HG03097 (cell line): Measurements from ENCODE around the gene PTCHD1.

ENCODE experiments used
- ATAC-seq: cut with Tn5 transposase; IDR thresholded peaks from one replicate; pipeline ENCODE4 v1.9.1; 2021; ENCODE audit not compliant: unreplicated experiment, low FRiP score

PTCHD1 gene

DNA sequence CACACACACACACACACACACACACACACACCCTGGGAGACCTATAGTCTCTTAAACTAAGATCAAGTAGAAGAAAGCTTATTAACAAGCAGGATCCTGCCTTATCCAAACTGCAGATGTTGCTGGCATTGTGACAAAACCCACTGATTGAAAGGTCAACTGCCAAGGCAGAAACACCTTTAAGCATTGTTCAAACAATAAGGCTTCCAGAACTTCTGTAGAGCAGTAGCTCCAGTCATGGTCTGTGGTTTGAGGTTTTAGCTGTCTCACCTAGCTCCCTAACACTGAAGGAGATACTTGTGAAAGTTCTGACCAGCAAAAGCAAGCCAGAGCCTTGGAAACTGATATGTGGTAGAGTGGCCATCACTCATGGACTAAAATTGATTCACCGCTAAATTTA lies 59.8 kb downstream of the PTCHD1 start:
- ATAC-seq: no peak

DNA sequence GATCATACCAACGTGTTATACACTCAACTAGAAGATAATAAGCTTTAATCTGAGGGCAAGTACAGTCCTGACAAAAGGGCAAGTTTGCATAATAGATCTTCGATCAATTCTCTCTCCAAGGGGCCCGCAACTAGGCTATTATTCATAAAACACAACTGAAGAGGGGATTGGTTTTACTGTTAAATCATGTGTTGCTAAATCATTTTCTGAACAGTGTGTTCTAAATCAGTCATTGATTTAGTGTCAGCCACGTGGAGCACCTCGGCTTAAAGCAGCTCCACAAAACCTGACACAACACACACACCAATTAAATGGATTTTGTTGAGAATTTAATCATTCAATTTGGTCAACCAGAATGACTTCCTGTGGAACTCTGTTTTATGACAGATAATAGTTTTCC lies 61.6 kb downstream of the PTCHD1 start:
- no peak for ATAC-seq

DNA sequence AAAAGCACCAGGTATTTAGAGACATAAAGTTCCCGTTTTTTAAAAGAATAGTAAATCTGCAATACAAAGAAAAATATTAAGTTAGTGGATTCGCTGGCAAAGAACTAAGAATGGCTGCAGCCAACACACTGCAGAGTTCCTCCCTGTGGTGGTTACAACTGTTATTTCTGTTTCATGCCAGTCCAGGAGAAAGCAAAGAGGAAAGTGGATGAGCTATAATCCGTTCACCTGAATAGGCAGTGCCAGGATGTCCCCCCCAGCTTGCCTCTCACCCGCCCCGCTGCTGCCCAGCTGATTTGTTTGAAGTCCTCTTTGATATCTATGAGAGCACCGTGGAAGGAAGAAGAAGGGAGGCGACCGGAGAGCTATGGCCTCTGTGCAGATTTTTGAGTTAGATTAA lies 63.9 kb downstream of the PTCHD1 start:
- ATAC-seq: no peak

DNA sequence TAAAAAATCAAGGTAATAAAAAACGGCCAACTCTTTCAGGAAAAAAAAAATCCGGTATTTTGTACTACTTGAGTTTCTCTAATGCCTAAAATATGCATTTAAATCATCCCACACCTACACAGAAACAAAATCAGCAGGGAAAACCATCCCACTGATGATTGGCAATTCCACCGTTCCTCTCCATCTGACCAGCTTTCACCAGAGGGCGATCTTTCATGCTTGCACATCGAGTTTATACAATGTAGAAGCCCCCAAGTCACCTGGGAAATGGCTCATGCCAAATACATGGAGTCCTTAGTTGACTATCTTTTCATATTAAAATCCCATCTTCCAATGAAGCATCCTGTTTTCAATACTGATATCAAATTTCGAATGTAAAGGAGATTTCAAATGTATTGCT lies 69.2 kb downstream of the PTCHD1 start:
- no peak for ATAC-seq

DNA sequence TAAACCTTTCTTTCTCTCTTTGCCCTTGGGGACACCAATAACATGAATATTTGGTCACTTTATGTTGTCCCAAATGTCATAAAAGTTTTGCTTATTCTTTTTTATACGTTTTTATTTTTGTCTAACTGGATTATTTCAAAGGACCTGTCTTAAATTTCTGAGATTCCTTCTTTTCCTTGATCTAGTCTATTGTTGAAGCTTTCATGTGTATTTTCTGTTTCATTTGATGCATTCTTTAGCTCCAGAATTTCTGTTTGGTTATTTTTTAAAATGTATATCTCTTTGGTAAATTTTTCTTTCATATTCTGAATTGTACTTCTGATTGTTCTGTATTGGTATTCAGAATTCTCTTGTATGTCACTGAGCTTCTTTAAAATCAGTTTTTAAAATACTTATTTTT lies 88.3 kb downstream of the PTCHD1 start:
- ATAC-seq: no peak

DNA sequence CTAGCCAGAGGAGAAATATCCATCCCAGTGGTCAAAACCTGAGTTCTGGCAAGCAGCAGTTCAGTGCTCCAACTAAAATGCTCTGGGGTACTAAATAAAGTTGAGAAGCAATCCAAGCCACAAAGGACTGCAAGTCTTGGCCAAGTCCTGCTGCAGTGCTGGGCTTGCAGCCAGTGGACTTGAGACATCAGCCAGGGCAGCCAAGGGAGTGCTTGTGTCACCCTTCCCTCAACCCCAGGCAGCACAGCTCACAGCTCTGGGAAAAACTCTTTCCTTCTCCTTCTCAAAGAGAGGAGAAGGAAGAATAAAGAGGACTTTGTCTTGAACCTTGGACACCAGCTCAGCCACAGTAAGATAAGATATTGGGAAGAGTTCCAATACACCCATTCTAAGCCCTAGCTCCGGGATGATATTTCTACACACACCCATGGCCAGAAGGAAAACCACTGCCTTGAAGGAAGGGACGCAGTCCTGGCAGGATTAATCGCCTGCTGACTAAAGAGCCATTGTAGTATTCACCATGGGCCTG lies 99.8 kb downstream of the PTCHD1 start:
- no peak for ATAC-seq

DNA sequence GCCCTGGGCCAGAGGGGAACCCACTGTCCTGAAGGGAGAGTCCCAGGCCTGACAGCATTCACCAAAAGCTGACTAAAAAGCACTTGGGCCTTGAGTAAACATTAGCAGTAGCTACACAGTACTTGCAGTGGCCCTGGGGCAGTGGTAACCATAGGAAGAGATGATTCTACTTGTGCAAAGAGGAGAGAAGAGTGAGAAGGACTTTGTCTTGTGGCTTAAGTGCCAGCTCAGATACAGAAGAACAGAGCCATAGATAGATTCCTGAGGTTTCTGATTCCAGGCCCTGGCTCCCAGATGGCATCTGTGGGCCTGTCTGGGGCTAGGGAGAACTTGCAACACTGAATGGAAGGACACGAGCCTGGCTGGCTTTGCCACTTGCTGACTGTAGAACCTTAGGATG lies 100.5 kb downstream of the PTCHD1 start:
- ATAC-seq: no peak

DNA sequence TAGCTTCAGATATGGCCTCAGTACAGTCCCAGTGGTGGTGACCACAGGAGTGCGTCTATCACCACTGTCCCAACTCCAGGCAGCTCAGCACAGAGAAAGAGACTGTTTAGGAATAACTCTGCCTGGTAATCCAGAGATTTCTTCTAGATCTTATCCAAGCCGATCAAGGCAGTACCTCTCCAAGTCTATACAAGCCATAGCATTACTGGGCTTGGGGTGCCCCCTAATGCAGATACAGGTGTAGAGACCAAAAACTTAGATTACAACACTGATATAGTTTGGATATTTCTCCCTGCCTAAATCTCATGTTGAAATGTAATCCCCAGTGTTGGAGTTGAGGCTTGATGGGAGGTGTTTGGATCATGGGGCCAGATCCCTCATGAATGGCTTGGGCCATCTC lies 100.9 kb downstream of the PTCHD1 start:
- no peak for ATAC-seq

DNA sequence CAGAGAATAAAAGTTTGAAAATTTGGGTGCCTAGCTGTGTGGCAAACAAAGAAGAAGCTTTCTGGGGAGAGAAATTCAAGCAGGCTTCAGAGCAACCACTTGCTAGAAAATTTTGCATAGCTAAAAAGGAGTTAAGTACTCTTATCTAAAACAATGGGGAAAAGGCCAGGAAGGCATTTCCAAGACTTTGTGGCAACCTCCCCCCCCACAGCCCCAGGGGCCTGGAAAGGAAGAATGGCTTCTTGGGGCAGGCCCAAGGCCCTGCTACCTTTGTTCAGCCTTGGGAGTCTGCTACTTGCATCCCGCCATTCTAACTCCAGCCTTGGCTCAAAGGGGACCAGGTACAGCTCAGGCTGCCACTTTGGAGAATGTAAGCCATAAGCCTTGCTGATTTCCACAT lies 102.2 kb downstream of the PTCHD1 start:
- no peak for ATAC-seq

DNA sequence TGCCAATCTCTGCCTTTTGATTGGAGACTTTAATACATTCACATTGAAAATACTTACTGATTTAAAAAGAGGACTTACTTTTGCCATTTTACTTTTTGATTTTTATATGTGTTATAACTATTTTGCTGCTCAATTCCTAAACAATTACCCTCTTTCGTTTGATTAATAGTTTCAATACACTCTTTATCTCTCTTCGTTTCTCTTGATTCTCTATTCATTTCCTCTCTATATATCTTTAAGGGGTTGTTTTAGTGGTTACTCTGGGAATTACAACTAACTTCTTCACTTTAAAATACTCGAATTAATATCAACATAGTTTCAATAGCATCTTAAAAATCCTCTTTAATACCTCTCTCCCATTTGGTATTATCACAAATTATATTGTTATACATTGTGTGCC lies 116.6 kb downstream of the PTCHD1 start:
- ATAC-seq: no peak
